ENCODE data around the gene RGS14. TPM values are rescaled to one million over a fixed set of nuclear protein-coding genes. Genes with fewer than 3 reads are reported as not detected.
A peak's percentile ranks its signal among the peaks of the same experiment; 100 is the strongest.

The RGS14 gene
- total RNA-seq, 1 donor from 2014 or later, result 14.1 TPM

GRCh38 chr5:177366528-177367322 is 9.0 kb downstream of the RGS14 start:
- no peak for TF ChIP-seq CTCF (IDR thresholded peaks at IDR 0.05; ENCODE audit: unreplicated experiment)
- Mint-ChIP-seq H3K4me3 (peak overlapping the region; percentile 88), H3K4me1 (peaks cover 31% of the 10 kb centered on the region), H3K9me3 (no peaks in the 10 kb centered on the region), H3K27ac (peak overlapping the region; percentile 98), H3K36me3 (no peaks in the 10 kb centered on the region), H3K27me3 (ENCODE audit: low read depth) (no peaks in the 10 kb centered on the region)
- peak; percentile 80 to 86 for DNase-seq (ENCODE audit: low spot score in 2 of 2, unreplicated experiment in 2 of 2)

GRCh38 chr5:177367323-177367848 is 9.7 kb downstream of the RGS14 start:
- no peak for DNase-seq (ENCODE audit: low spot score in 2 of 2, unreplicated experiment in 2 of 2)
- no peak for TF ChIP-seq CTCF (IDR thresholded peaks at IDR 0.05; ENCODE audit: unreplicated experiment)
- H3K36me3 Mint-ChIP-seq, result no peaks in the 10 kb centered on the region
- H3K27me3 Mint-ChIP-seq (ENCODE audit: low read depth), result no peaks in the 10 kb centered on the region
- H3K4me1 Mint-ChIP-seq, result peaks cover 26% of the 10 kb centered on the region
- peak overlapping the region; percentile 88 for H3K4me3 Mint-ChIP-seq
- H3K9me3 Mint-ChIP-seq, result no peaks in the 10 kb centered on the region
- no peak overlapping the region for H3K27ac Mint-ChIP-seq

- Mint-ChIP-seq H3K36me3 (no peaks in the 10 kb centered on the region), H3K4me1 (peaks cover 21% of the 10 kb centered on the region), H3K27ac (no peak overlapping the region), H3K9me3 (no peaks in the 10 kb centered on the region), H3K4me3 (peak overlapping the region; percentile 45), H3K27me3 (ENCODE audit: low read depth) (no peaks in the 10 kb centered on the region)
- TF ChIP-seq CTCF (IDR thresholded peaks at IDR 0.05; ENCODE audit: unreplicated experiment), result no peak
- DNase-seq (ENCODE audit: low spot score in 2 of 2, unreplicated experiment in 2 of 2), result no peak
Measured at GRCh38 chr5:177367981-177368868, 10.5 kb downstream of the RGS14 start.

- peaks cover 24% of the 10 kb centered on the region for H3K4me1 Mint-ChIP-seq
- H3K27ac Mint-ChIP-seq, result peak overlapping the region; percentile 11
- peak; percentile 66 for TF ChIP-seq CTCF (IDR thresholded peaks at IDR 0.05; ENCODE audit: unreplicated experiment)
- no peaks in the 10 kb centered on the region for H3K27me3 Mint-ChIP-seq (ENCODE audit: low read depth)
- peak overlapping the region; percentile 38 for H3K4me3 Mint-ChIP-seq
- no peaks in the 10 kb centered on the region for H3K9me3 Mint-ChIP-seq
- H3K36me3 Mint-ChIP-seq, result no peaks in the 10 kb centered on the region
- DNase-seq (ENCODE audit: low spot score in 2 of 2, unreplicated experiment in 2 of 2), result no peak
Measured at GRCh38 chr5:177368869-177369644, 11.3 kb downstream of the RGS14 start.
